ENCODE measurements around the gene PNKP. TPM values are rescaled to one million over a fixed set of nuclear protein-coding genes. Genes with fewer than 3 reads are reported as not detected.

PNKP gene
- polyA plus RNA-seq, 1 donor from 2014 or later = 43.1 TPM

DNA sequence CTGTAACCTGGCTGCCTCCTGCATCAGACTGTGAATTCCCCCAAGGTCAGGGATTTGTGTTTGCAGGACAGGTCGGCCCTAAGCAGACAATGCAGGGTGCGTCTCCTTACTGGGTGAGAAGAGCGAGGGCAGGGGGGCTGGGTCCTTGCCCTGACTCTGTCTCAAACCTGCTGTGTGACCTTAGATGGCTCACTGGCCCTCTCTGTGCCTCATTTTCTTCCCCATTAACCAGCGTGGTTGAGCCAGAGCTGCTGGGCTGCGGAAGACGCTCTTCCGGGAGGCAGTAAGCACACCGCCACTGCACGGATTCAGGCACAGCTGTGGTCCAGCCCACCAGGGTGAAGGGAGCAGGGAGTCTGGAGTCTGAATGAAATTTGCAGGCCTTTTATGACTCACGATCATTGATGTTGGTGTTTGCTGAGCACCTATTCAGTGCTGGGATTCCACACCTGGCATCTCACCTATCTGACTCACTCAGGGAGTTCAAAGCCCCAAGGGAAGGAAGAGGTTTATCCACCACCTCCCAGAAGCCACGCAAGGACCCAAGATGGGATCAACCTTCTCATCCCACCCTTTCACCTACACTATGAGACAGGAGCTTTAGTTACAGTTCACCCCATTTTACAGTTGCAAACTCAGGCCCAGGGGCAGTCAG is 7.3 kb upstream of the PNKP start:
- H3F3A ChIP-seq (ENCODE audit: insufficient read depth, low read length, poor library complexity, severe bottlenecking) = no peaks in the 10 kb centered on the region
- no peak overlapping the region for H3K27ac ChIP-seq (ENCODE audit: low read length)
- no peaks in the 10 kb centered on the region for H4K20me1 ChIP-seq (ENCODE audit: insufficient read depth)
- no peak overlapping the region for H2AFZ ChIP-seq (ENCODE audit: low read depth, low read length)
- H3K4me2 ChIP-seq (ENCODE audit: low read length) = no peak overlapping the region
- TF ChIP-seq MXI1 (conservative IDR thresholded peaks at IDR 0.05; ENCODE audit: poor library complexity, severe bottlenecking) (no peak), RAD21 (conservative IDR thresholded peaks at IDR 0.05) (no peak), TAF1 (IDR thresholded peaks at IDR 0.05; ENCODE audit: low read depth) (no peak), SMC3 (conservative IDR thresholded peaks at IDR 0.05; ENCODE audit: poor library complexity) (no peak), EZH2 (IDR thresholded peaks at IDR 0.05; ENCODE audit: borderline replicate concordance, insufficient read depth, low read length, poor library complexity, severe bottlenecking) (no peak), POLR2AphosphoS5 (IDR thresholded peaks at IDR 0.05) (no peak), EP300 (conservative IDR thresholded peaks at IDR 0.05; ENCODE audit: poor library complexity, severe bottlenecking) (no peak)
- TF ChIP-seq, protein P1, sequence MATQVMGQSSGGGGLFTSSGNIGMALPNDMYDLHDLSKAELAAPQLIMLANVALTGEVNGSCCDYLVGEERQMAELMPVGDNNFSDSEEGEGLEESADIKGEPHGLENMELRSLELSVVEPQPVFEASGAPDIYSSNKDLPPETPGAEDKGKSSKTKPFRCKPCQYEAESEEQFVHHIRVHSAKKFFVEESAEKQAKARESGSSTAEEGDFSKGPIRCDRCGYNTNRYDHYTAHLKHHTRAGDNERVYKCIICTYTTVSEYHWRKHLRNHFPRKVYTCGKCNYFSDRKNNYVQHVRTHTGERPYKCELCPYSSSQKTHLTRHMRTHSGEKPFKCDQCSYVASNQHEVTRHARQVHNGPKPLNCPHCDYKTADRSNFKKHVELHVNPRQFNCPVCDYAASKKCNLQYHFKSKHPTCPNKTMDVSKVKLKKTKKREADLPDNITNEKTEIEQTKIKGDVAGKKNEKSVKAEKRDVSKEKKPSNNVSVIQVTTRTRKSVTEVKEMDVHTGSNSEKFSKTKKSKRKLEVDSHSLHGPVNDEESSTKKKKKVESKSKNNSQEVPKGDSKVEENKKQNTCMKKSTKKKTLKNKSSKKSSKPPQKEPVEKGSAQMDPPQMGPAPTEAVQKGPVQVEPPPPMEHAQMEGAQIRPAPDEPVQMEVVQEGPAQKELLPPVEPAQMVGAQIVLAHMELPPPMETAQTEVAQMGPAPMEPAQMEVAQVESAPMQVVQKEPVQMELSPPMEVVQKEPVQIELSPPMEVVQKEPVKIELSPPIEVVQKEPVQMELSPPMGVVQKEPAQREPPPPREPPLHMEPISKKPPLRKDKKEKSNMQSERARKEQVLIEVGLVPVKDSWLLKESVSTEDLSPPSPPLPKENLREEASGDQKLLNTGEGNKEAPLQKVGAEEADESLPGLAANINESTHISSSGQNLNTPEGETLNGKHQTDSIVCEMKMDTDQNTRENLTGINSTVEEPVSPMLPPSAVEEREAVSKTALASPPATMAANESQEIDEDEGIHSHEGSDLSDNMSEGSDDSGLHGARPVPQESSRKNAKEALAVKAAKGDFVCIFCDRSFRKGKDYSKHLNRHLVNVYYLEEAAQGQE (IDR thresholded peaks at IDR 0.05; ENCODE audit: borderline replicate concordance) = no peak
- TF ChIP-seq, protein P2, sequence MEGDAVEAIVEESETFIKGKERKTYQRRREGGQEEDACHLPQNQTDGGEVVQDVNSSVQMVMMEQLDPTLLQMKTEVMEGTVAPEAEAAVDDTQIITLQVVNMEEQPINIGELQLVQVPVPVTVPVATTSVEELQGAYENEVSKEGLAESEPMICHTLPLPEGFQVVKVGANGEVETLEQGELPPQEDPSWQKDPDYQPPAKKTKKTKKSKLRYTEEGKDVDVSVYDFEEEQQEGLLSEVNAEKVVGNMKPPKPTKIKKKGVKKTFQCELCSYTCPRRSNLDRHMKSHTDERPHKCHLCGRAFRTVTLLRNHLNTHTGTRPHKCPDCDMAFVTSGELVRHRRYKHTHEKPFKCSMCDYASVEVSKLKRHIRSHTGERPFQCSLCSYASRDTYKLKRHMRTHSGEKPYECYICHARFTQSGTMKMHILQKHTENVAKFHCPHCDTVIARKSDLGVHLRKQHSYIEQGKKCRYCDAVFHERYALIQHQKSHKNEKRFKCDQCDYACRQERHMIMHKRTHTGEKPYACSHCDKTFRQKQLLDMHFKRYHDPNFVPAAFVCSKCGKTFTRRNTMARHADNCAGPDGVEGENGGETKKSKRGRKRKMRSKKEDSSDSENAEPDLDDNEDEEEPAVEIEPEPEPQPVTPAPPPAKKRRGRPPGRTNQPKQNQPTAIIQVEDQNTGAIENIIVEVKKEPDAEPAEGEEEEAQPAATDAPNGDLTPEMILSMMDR (IDR thresholded peaks at IDR 0.05; ENCODE audit: poor library complexity, severe bottlenecking) = no peak
- H3K4me3 ChIP-seq (ENCODE audit: low read length) = no peak overlapping the region
- no peak overlapping the region for H3K9ac ChIP-seq (ENCODE audit: low read length)
- H3K9me3 ChIP-seq (ENCODE audit: low read length) = no peaks in the 10 kb centered on the region
- peaks cover 14% of the 10 kb centered on the region for H3K79me2 ChIP-seq (replicated peaks; ENCODE audit: insufficient read depth, low read length)
- no peaks in the 10 kb centered on the region for H3K9me2 ChIP-seq (ENCODE audit: insufficient read depth, low read length)
- H3K27me3 ChIP-seq (ENCODE audit: insufficient read depth, low read depth, low read length) = no peaks in the 10 kb centered on the region
- no peaks in the 10 kb centered on the region for H3K36me3 ChIP-seq (ENCODE audit: insufficient read depth, low read length)

- H4K20me1 ChIP-seq (ENCODE audit: insufficient read depth) = no peaks in the 10 kb centered on the region
- H3K9ac ChIP-seq (ENCODE audit: low read length) = no peak overlapping the region
- no peaks in the 10 kb centered on the region for H3K36me3 ChIP-seq (ENCODE audit: insufficient read depth, low read length)
- TF ChIP-seq EP300 (conservative IDR thresholded peaks at IDR 0.05; ENCODE audit: poor library complexity, severe bottlenecking) (no peak), EZH2 (IDR thresholded peaks at IDR 0.05; ENCODE audit: borderline replicate concordance, insufficient read depth, low read length, poor library complexity, severe bottlenecking) (no peak), POLR2AphosphoS5 (IDR thresholded peaks at IDR 0.05) (no peak), RAD21 (conservative IDR thresholded peaks at IDR 0.05) (no peak), SMC3 (conservative IDR thresholded peaks at IDR 0.05; ENCODE audit: poor library complexity) (no peak), MXI1 (conservative IDR thresholded peaks at IDR 0.05; ENCODE audit: poor library complexity, severe bottlenecking) (no peak), TAF1 (IDR thresholded peaks at IDR 0.05; ENCODE audit: low read depth) (no peak)
- TF ChIP-seq, protein P1 (IDR thresholded peaks at IDR 0.05; ENCODE audit: borderline replicate concordance) = no peak
- TF ChIP-seq, protein P2 (IDR thresholded peaks at IDR 0.05; ENCODE audit: poor library complexity, severe bottlenecking) = no peak
- no peak overlapping the region for H2AFZ ChIP-seq (ENCODE audit: low read depth, low read length)
- no peak overlapping the region for H3K4me2 ChIP-seq (ENCODE audit: low read length)
- no peaks in the 10 kb centered on the region for H3K9me2 ChIP-seq (ENCODE audit: insufficient read depth, low read length)
- no peak overlapping the region for H3K4me3 ChIP-seq (ENCODE audit: low read length)
- H3K9me3 ChIP-seq (ENCODE audit: low read length) = no peaks in the 10 kb centered on the region
- H3K27me3 ChIP-seq (ENCODE audit: insufficient read depth, low read depth, low read length) = no peaks in the 10 kb centered on the region
- H3K27ac ChIP-seq (ENCODE audit: low read length) = no peak overlapping the region
- no peaks in the 10 kb centered on the region for H3F3A ChIP-seq (ENCODE audit: insufficient read depth, low read length, poor library complexity, severe bottlenecking)
- H3K79me2 ChIP-seq (replicated peaks; ENCODE audit: insufficient read depth, low read length) = peaks cover 14% of the 10 kb centered on the region
These were observed 6.5 kb upstream of the PNKP start for GRCh38 chr19:49873834-49874233.

All from neural cell (in vitro differentiated cells).